Smooth muscle cell (in vitro differentiated cells): ENCODE data around the gene TMCO4. TPM values are rescaled to one million over a fixed set of nuclear protein-coding genes. Genes with fewer than 3 reads are reported as not detected.

ENCODE experiments used
- DNase-seq: peaks from one replicate; lab custom pipeline; 2025; ENCODE audit not compliant: unreplicated experiment; lab: John Stamatoyannopoulos, UW
- H2AFZ ChIP-seq: fragments of 200-600 bp; sonication (generic); 2 replicates; pipeline ENCODE4 v1.6.0; 2016; ENCODE audit warnings: antibody characterized with exemption, low read depth, mild to moderate bottlenecking
- H3F3A ChIP-seq: fragments of 200-600 bp; sonication (generic); 2 replicates; pipeline ENCODE4 v1.6.0; 2017; ENCODE audit warnings: antibody characterized with exemption, low read depth
- H3K27ac ChIP-seq: fragments of 200-600 bp; sonication (generic); 2 replicates; pipeline ENCODE4 v1.5.1; 2016; ENCODE audit warnings: low read depth, mild to moderate bottlenecking
- H3K27me3 ChIP-seq: fragments of 200-600 bp; sonication (generic); 2 replicates; pipeline ENCODE4 v1.6.1; 2016; ENCODE audit warnings: low read depth, mild to moderate bottlenecking
- H3K36me3 ChIP-seq: fragments of 200-600 bp; sonication (generic); 2 replicates; pipeline ENCODE4 v1.5.1; 2016; ENCODE audit warnings: low read depth
- H3K4me1 ChIP-seq: fragments of 200-600 bp; sonication (generic); 2 replicates; pipeline ENCODE4 v1.5.1; 2016; ENCODE audit warnings: low read depth
- H3K4me2 ChIP-seq: fragments of 200-600 bp; sonication (generic); 2 replicates; pipeline ENCODE4 v1.6.0; 2016; ENCODE audit warnings: mild to moderate bottlenecking
- H3K4me3 ChIP-seq: fragments of 200-600 bp; sonication (generic); 2 replicates; pipeline ENCODE4 v1.5.1; 2016; ENCODE audit warnings: mild to moderate bottlenecking
- H3K79me2 ChIP-seq: fragments of 200-600 bp; sonication (generic); 2 replicates; pipeline ENCODE4 v1.6.0; 2016; ENCODE audit warnings: low read depth, mild to moderate bottlenecking
- H3K9ac ChIP-seq: fragments of 200-600 bp; sonication (generic); 2 replicates; pipeline ENCODE4 v1.6.0; 2016; ENCODE audit warnings: low read depth
- H3K9me3 ChIP-seq: fragments of 200-600 bp; sonication (generic); replicated peaks from 2 replicates; pipeline ENCODE4 v1.5.1; 2016; ENCODE audit warnings: low read depth
- H4K20me1 ChIP-seq: fragments of 200-600 bp; sonication (generic); 2 replicates; pipeline ENCODE4 v1.6.0; 2016; ENCODE audit warnings: low read depth
- WGBS: methylation state at CpG from one replicate; pipeline ENCODE4 v1.1.7; 2016; ENCODE audit warnings: low lambda C conversion rate; 5-methylcytosine and 5-hydroxymethylcytosine counted together
- polyA plus RNA-seq: library from polyadenylated mRNA; unstranded; fragments of >200 nt; fragmentation: Nextera tagmentation; extraction: Ambion mirVana; gene quantifications from 2 replicates; pipeline ENCODE4 v1.2.1, GENCODE V29; 2016
- total RNA-seq: library from RNA; depleted of rRNA; stranded (reverse); fragments of >200 nt; gene quantifications from 2 replicates; pipeline ENCODE4 v1.2.3, GENCODE V29; 2014
- TF ChIP-seq, protein P1 (sequence below): fragments of 200-600 bp; sonication (generic); IDR thresholded peaks from 2 replicates; pipeline ENCODE4 v1.5.1; 2017; ENCODE audit warnings: borderline replicate concordance, mild to moderate bottlenecking, antibody characterized with exemption; ENCODE audit not compliant: insufficient read depth, poor library complexity, severe bottlenecking

Gene TMCO4
- total and polyA plus RNA-seq, 2 experiments from 2014 or later: 5.4 to 6.8 TPM

DNA sequence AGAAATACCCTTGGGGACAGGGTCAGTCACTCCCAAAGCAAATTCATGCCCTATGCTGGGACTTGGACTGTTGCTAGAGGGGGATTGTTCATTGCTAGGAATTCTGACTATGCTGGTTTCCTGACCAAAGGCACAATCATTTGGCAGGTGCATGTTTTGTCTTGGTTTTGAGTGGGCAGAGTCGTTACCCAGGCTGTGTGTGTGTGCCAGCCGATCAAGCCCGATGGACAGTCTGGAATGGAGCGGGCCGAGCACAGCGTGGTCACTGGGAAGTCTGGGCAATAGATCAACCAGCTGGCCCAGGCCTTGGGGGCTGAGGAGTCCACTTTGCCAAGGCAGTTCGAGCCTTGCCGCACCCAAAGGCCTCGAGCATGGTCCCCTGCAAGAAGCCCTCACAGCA lies 74.1 kb downstream of the TMCO4 start:
- no peaks in the 10 kb centered on the region for H4K20me1 ChIP-seq
- H3K4me3 ChIP-seq: no peak overlapping the region
- WGBS: 96% methylated on average over 9 of the region's 9 CpGs
- no peak overlapping the region for H3K27ac ChIP-seq
- no peaks in the 10 kb centered on the region for H3K79me2 ChIP-seq
- no peak for DNase-seq
- H3K36me3 ChIP-seq: no peaks in the 10 kb centered on the region
- H3K9me3 ChIP-seq: no peaks in the 10 kb centered on the region
- no peak overlapping the region for H2AFZ ChIP-seq
- no peak overlapping the region for H3K9ac ChIP-seq
- TF ChIP-seq, protein P1, sequence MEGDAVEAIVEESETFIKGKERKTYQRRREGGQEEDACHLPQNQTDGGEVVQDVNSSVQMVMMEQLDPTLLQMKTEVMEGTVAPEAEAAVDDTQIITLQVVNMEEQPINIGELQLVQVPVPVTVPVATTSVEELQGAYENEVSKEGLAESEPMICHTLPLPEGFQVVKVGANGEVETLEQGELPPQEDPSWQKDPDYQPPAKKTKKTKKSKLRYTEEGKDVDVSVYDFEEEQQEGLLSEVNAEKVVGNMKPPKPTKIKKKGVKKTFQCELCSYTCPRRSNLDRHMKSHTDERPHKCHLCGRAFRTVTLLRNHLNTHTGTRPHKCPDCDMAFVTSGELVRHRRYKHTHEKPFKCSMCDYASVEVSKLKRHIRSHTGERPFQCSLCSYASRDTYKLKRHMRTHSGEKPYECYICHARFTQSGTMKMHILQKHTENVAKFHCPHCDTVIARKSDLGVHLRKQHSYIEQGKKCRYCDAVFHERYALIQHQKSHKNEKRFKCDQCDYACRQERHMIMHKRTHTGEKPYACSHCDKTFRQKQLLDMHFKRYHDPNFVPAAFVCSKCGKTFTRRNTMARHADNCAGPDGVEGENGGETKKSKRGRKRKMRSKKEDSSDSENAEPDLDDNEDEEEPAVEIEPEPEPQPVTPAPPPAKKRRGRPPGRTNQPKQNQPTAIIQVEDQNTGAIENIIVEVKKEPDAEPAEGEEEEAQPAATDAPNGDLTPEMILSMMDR: no peak
- no peaks in the 10 kb centered on the region for H3K27me3 ChIP-seq
- no peaks in the 10 kb centered on the region for H3F3A ChIP-seq
- H3K4me2 ChIP-seq: no peak overlapping the region
- H3K4me1 ChIP-seq: no peaks in the 10 kb centered on the region

DNA sequence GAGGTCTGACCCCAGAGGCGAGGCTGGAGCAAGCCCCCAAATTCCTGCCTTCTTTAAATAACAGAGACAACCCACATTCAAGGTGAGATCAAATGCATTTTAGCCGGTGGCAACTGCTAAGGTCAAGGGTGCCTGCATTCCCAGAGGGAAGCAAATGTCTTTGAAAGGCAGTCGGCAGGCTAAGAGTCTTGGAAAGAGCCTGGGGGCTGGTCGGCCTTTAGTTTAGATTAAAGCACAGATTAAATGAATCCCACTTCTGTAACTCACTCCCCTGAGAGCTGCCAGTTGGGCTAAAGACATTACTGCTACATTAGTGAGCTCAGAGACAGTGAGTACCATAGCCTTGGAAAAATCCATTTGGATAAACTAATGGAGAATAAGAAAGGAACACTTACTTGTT lies 75.8 kb downstream of the TMCO4 start:
- Histone ChIP-seq H3F3A (no peaks in the 10 kb centered on the region), H3K4me3 (no peak overlapping the region), H3K27ac (no peak overlapping the region), H3K9ac (no peak overlapping the region), H3K9me3 (no peaks in the 10 kb centered on the region), H3K4me2 (no peak overlapping the region), H2AFZ (no peak overlapping the region), H3K36me3 (no peaks in the 10 kb centered on the region), H3K4me1 (no peaks in the 10 kb centered on the region), H4K20me1 (no peaks in the 10 kb centered on the region), H3K27me3 (no peaks in the 10 kb centered on the region), H3K79me2 (no peaks in the 10 kb centered on the region)
- DNase-seq: no peak
- 47% methylated on average over 4 of the region's 4 CpGs for WGBS
- TF ChIP-seq, protein P1: no peak

DNA sequence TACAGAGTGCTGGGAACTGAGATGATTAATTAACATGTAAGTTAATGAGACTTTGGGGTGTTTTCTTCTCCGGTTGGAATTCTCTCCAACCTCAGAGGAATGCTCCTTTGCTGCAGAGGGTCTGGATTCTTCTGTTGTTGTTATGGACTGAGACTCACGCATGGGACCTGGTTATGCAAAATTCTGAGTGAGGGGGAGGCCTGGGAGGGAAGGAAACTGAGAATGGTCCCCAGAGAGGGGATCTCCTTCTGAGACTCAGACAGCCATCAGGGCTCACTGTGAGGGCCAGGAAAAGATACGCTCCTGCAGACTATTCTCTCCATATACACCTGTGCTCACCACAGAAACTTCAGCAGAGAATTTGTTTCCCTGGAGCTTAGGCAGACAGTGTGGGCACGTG lies 78.7 kb downstream of the TMCO4 start:
- Histone ChIP-seq H3K79me2 (no peaks in the 10 kb centered on the region), H3K9ac (no peak overlapping the region), H3K27me3 (no peaks in the 10 kb centered on the region), H3K27ac (no peak overlapping the region), H3K4me1 (no peaks in the 10 kb centered on the region), H3F3A (no peaks in the 10 kb centered on the region), H2AFZ (no peak overlapping the region), H4K20me1 (no peaks in the 10 kb centered on the region), H3K4me2 (no peak overlapping the region), H3K36me3 (no peaks in the 10 kb centered on the region), H3K9me3 (no peaks in the 10 kb centered on the region), H3K4me3 (no peak overlapping the region)
- 76% methylated on average over 4 of the region's 4 CpGs for WGBS
- TF ChIP-seq, protein P1: no peak
- DNase-seq: no peak

DNA sequence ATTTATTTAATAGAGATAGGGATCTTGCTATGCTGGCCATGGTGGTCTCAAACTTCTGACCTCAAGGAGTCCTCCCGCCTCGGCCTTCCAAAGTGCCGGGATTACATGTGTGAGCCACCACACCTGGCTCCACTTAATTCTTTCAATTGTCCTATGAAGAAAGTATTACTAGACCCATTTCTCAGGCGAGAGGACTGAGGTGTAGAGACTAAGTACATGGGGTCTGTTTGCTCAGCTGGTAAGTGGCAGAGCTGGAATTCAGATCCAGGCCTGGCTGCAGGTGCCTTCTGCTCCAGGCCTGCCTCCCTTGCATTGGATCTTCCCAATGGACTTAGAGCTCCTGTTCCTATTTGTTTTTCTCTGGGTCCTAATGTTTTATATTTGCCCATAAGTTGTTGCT lies 79.5 kb downstream of the TMCO4 start:
- Histone ChIP-seq H3K79me2 (no peaks in the 10 kb centered on the region), H3K9ac (no peak overlapping the region), H3K4me2 (no peak overlapping the region), H3K27me3 (no peaks in the 10 kb centered on the region), H4K20me1 (no peaks in the 10 kb centered on the region), H3K9me3 (no peaks in the 10 kb centered on the region), H3K27ac (no peak overlapping the region), H3K36me3 (no peaks in the 10 kb centered on the region), H3K4me3 (no peak overlapping the region), H2AFZ (no peak overlapping the region), H3F3A (no peaks in the 10 kb centered on the region), H3K4me1 (no peaks in the 10 kb centered on the region)
- TF ChIP-seq, protein P1: no peak
- WGBS: 92% methylated on average over 4 of the region's 4 CpGs
- no peak for DNase-seq
